CD4-positive, alpha-beta T cell treated with Interleukin-15 for 4 hours (primary cell): ENCODE results near the gene KHDRBS1.
A peak's percentile ranks its signal among the peaks of the same experiment; 100 is the strongest.
"Not testable (repeated sequence)": the region's sequence is repeated elsewhere in the genome, so short reads cannot be mapped to it uniquely, and the experiment has no call there.

Source experiments
- DNase-seq: peaks from one replicate; pipeline ENCODE4 v3.0.0-alpha.2; 2020; ENCODE audit warnings: low spot score

The KHDRBS1 gene, protein sequence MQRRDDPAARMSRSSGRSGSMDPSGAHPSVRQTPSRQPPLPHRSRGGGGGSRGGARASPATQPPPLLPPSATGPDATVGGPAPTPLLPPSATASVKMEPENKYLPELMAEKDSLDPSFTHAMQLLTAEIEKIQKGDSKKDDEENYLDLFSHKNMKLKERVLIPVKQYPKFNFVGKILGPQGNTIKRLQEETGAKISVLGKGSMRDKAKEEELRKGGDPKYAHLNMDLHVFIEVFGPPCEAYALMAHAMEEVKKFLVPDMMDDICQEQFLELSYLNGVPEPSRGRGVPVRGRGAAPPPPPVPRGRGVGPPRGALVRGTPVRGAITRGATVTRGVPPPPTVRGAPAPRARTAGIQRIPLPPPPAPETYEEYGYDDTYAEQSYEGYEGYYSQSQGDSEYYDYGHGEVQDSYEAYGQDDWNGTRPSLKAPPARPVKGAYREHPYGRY

DNA sequence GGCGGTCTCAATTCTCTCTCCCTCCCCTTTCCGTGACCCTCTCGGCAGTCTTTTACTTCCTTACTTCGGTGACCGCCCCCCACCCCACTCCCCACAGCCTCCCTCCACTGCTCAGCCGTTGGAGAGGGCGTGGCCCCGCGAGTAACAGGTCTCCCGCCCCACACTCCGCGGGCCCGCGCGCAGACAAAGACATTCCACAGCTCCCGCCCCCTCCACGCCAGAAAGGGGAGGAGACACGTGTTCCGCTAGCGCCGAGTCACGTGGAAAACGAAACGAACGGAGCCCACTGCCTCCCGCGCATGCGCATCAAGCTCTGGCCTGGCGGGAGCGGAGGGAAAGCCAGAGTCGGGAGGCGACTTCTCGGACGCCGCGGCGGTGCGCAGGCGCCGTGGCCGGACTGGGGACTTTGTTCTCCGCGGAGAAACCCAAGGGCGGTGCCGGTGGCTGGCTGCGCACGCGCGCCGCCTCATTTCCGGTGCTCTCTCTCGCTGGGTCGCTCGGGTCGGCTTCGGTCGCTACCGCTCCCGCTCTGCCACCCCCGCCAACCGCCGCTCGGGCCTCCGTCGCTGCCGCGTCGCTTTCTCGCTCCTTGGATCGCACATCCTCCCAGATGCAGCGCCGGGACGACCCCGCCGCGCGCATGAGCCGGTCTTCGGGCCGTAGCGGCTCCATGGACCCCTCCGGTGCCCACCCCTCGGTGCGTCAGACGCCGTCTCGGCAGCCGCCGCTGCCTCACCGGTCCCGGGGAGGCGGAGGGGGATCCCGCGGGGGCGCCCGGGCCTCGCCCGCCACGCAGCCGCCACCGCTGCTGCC, at the start of gene KHDRBS1:
KHDRBS1 (plus strand) TSS at position 483 of the 813 bp plus-strand sequence; CDS start at position 611, 128 bp downstream.
- DNase-seq: peak; percentile 99

DNA sequence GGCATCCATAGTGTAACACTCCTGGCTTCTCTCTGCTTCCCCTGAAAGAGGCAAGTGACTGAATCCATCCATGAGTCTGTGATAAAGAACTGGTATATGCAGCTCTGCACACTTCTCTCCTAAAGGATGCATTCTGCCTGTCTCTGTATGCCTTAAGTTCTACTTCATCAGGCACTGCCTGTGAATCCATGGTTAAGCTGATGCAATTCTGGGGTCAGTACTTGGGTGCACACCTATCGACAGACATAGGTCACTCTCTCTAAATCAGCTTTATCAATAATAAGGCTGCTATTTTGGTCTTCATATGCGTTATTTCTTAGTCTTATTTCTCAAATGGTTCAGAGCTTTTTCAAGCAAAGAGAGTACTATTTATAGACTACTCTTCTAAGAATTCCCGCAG, 42.8 kb upstream of the KHDRBS1 start:
- DNase-seq: no peak

- DNase-seq: no peak
Measured at GRCh38 chr1:31976401-31976800, 37.3 kb upstream of the KHDRBS1 start.

- DNase-seq: no peak
Measured at GRCh38 chr1:31977385-31978131, 36.1 kb upstream of the KHDRBS1 start.

DNA sequence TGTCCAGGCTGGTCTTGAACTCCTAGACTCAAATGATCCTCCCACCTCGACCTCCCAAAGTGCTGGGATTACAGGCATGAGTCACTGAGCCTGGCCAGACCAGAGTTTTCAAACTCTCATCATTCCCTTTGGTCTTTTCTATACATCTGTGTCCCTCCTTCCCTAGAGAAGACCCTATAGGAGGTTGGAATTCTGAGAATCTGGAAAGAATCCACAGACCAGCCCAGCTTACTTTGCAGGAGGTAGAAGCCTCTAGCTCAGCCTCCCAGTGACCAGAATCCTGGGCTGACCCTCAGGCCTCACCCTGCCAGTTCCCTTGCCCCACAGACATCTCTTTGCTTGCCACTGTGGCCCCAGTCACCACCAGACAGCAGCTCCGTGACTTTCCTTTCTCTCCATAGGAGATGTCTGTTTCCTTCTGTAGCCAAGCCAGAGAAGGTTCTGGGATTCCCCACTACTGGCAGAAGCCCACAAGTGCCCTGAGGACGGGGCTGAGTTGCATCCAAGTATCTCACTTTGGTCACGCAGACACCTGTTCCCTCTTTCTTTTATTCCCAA, 34.7 kb upstream of the KHDRBS1 start:
- no peak for DNase-seq

- no peak for DNase-seq
Measured at GRCh38 chr1:31980835-31981455, 32.7 kb upstream of the KHDRBS1 start.

DNA sequence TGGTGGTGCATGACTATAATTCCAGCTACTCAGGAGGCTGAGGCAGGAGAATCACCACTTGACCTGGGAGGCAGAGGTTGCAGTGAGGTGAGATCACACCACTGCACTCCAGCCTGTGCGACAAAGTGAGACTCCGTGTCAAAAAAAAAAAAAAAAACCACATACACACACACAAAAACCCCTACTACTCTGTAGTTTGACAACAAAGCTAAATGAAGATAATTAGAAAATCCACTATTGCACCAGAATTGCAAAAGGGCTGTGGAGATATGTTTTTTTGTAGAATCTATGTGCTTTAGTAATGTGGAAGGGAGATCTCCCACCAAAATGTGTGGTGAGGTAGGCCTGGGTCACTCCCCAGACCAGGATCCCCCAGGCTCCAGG, 32.2 kb upstream of the KHDRBS1 start:
- DNase-seq: no peak

DNA sequence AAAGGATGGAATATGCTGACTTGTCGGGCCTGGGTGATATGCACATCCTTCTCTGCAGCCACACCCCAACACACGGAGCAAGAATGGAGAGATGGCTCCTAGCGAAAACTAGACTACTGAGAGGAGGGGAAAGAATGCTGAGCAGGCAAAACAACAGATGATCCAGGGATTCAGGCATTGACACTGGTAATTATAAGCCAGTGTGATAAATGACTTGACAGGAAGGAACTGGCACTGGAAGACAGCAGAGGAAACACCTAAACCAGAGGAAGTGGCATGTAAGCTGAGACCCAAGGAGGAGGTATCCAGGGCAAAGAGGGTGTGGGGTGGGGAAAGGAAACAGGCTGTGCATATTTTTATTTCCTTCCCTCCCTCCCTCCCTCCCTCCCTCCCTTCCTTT, 31.7 kb upstream of the KHDRBS1 start:
- peak; percentile 49 for DNase-seq

DNA sequence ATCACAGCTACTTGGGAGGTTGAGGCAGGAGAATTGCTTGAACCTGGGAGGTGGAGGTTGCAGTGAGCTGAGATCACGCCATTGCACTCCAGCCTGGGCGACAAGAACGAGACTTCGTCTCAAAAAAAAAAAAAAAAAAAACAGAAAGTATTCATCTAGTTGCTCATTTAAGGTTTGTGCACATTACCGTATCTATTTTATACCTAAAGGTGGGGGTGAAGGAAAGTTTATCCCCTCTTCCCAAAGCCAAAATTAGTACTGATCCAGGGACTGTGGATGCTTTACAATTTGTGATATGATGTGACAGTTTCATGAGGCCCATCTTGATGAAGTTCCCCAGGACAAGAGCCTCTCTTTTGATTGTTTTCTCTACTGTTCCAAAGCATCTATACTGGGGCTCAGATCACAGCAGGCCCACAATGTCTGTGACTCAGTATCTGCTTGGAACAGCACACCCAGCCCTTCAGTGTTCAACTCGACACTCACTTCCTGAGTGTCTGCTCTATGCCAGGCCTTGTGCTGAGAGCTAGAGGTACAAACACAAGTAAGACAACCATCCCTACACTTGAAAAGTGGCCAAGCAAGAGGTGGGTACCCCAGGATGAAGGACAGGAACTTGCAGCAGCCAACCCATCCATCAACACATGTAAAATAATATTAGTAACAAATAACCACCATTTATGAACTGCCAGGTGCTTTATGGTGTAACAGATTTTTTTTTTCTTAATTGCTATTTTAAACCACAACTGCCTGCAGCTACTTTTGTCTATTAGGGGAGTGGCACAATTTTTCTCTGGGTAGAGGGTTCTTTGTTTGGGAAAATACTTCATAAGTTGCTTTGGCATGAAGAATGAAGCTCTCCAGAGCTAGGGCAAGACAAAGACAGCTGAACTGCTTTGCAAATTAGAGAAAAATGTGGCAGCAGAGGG, 29.0 kb upstream of the KHDRBS1 start:
- DNase-seq: peak; percentile 70

GRCh38 chr1:31985430-31985829, 28.2 kb upstream of the KHDRBS1 start:
- peak; percentile 43 for DNase-seq

- DNase-seq: no peak
Measured at GRCh38 chr1:31987135-31987619, 26.5 kb upstream of the KHDRBS1 start.

GRCh38 chr1:31989964-31990363, 23.7 kb upstream of the KHDRBS1 start:
- no peak for DNase-seq

DNA sequence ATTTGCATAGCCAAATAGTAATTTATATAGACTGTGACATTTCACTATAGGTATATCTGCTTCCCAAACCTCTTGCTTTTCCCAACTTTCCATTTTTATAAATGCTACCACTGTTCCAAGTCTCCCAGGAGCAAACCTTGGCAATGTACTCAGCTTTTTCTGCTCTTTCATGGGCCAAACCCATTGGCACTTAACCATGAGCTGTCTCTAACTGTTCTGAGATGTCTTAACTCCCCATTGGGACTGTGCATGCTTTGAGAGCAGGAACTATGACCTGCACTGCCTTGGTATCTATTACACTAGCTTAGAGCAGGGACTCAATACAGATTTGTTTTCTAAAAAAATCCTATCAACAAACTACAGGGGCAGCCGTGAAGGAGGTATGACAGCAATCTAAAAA, 22.5 kb upstream of the KHDRBS1 start:
- no peak for DNase-seq

DNA sequence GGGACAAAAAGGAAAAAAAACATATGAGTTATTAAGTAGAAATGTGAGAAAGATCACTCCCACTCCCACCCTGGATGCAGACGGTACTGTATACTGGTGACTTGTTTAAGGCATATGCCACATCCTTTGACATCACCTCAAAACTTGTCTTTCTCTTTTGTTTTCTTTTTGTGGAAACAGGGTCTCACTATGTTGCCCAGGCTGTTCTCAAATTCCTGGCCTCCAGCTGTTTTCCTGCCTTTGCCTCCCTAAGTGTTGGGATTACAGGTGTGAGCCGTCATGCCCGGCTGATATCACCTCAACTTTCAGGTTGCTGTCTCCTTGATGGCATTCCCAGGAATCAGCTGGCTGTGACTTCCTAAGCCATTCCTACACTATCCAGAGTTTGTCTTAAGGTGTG, 18.4 kb upstream of the KHDRBS1 start:
- no peak for DNase-seq

GRCh38 chr1:31996121-31996520, 17.5 kb upstream of the KHDRBS1 start:
- DNase-seq: not testable (repeated sequence)

GRCh38 chr1:32001863-32002262, 11.8 kb upstream of the KHDRBS1 start:
- no peak for DNase-seq

GRCh38 chr1:32002285-32002684, 11.4 kb upstream of the KHDRBS1 start:
- not testable (repeated sequence) for DNase-seq

DNA sequence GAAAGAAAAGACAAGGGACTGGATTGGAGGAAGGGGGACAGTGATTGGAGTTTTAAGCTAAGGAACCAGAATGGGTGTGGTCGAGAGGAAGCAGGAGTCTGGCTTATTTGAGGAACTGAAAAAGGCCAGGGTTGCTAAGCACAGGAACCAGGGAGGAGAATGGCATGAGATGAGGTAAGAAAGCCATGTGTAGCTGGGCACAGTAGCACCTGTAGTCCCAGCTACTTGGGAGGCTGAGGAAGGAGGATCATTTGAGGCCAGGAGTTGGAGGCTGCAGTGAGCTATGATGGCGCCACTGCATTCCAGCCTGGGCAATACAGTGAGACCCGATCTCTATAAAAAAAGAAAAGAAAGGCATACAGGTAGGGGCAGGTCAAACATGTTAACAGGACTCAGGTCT, 8.1 kb upstream of the KHDRBS1 start:
- no peak for DNase-seq

- DNase-seq: no peak
Measured at GRCh38 chr1:32007591-32007940, 6.1 kb upstream of the KHDRBS1 start.

DNA sequence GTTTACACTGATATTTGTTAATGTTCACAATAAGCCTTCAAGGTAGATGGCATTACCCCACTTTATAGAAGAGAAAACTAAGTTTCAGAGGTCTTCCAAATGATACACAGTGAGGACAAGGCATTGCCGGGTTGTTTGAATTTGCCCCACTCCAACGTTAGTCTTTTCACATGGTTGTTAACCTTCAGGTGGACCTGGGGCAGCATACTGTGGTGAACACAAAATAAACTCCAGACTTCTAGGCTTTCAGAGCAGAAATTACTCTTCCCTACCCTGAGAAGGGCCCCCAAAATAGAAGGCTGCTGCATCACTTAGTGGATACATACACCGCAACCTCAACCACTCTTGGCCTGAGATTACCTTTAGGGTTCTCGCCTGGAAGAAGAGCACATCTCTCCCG, 3.4 kb upstream of the KHDRBS1 start:
- no peak for DNase-seq
